ENCODE data around the gene ERCC6L2. TPM values are rescaled to one million over a fixed set of nuclear protein-coding genes. Genes with fewer than 3 reads are reported as not detected.

ERCC6L2 gene
- polyA plus RNA-seq, 1 of the 3 experiments (the other 2 are of a cell fraction), result 10.0 TPM

DNA sequence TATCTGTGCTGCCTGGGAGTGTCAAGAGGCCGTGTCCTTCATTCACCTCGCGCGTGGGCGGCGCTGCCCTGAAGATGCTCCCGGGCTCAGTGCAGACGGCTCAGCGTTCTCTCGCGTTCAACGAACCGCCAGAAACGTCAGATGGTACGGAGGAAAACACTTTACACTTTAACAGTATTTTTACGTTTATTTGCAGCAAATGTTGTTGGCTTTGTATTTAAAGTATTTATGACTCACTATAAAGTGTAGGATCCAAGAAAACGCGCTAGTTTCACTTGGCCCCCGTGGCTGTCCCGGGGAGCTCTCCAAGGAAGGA is 544 bp upstream of the ERCC6L2 start (continued):
- TF ChIP-seq, protein P1, sequence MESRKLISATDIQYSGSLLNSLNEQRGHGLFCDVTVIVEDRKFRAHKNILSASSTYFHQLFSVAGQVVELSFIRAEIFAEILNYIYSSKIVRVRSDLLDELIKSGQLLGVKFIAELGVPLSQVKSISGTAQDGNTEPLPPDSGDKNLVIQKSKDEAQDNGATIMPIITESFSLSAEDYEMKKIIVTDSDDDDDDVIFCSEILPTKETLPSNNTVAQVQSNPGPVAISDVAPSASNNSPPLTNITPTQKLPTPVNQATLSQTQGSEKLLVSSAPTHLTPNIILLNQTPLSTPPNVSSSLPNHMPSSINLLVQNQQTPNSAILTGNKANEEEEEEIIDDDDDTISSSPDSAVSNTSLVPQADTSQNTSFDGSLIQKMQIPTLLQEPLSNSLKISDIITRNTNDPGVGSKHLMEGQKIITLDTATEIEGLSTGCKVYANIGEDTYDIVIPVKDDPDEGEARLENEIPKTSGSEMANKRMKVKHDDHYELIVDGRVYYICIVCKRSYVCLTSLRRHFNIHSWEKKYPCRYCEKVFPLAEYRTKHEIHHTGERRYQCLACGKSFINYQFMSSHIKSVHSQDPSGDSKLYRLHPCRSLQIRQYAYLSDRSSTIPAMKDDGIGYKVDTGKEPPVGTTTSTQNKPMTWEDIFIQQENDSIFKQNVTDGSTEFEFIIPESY (IDR thresholded peaks at IDR 0.05; ENCODE audit: borderline replicate concordance, low read depth), result no peak
- TF ChIP-seq GATA2 (CRISPR knock-in tag; IDR thresholded peaks at IDR 0.05) (no peak), RFX5 (IDR thresholded peaks at IDR 0.05; ENCODE audit: low read length) (no peak), MEF2A (IDR thresholded peaks at IDR 0.05; ENCODE audit: borderline replicate concordance, low read depth) (no peak), GABPA (IDR thresholded peaks at IDR 0.05; ENCODE audit: low read depth) (no peak), EZH2phosphoT487 (IDR thresholded peaks at IDR 0.05; ENCODE audit: borderline replicate concordance, low read depth) (no peak), RXRA (IDR thresholded peaks at IDR 0.05; ENCODE audit: borderline replicate concordance, low read depth) (0 out of 2 replicates have a peak, but pooled peaks have one; percentile 35), ELF1 (IDR thresholded peaks at IDR 0.05) (no peak), JUND (IDR thresholded peaks at IDR 0.05) (no peak), CHD2 (IDR thresholded peaks at IDR 0.05; ENCODE audit: low read length, partially characterized antibody) (no peak)
- TF ChIP-seq, protein P2, sequence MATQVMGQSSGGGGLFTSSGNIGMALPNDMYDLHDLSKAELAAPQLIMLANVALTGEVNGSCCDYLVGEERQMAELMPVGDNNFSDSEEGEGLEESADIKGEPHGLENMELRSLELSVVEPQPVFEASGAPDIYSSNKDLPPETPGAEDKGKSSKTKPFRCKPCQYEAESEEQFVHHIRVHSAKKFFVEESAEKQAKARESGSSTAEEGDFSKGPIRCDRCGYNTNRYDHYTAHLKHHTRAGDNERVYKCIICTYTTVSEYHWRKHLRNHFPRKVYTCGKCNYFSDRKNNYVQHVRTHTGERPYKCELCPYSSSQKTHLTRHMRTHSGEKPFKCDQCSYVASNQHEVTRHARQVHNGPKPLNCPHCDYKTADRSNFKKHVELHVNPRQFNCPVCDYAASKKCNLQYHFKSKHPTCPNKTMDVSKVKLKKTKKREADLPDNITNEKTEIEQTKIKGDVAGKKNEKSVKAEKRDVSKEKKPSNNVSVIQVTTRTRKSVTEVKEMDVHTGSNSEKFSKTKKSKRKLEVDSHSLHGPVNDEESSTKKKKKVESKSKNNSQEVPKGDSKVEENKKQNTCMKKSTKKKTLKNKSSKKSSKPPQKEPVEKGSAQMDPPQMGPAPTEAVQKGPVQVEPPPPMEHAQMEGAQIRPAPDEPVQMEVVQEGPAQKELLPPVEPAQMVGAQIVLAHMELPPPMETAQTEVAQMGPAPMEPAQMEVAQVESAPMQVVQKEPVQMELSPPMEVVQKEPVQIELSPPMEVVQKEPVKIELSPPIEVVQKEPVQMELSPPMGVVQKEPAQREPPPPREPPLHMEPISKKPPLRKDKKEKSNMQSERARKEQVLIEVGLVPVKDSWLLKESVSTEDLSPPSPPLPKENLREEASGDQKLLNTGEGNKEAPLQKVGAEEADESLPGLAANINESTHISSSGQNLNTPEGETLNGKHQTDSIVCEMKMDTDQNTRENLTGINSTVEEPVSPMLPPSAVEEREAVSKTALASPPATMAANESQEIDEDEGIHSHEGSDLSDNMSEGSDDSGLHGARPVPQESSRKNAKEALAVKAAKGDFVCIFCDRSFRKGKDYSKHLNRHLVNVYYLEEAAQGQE (IDR thresholded peaks at IDR 0.05; ENCODE audit: low read depth, low read length), result no peak
- TF ChIP-seq, protein P3, sequence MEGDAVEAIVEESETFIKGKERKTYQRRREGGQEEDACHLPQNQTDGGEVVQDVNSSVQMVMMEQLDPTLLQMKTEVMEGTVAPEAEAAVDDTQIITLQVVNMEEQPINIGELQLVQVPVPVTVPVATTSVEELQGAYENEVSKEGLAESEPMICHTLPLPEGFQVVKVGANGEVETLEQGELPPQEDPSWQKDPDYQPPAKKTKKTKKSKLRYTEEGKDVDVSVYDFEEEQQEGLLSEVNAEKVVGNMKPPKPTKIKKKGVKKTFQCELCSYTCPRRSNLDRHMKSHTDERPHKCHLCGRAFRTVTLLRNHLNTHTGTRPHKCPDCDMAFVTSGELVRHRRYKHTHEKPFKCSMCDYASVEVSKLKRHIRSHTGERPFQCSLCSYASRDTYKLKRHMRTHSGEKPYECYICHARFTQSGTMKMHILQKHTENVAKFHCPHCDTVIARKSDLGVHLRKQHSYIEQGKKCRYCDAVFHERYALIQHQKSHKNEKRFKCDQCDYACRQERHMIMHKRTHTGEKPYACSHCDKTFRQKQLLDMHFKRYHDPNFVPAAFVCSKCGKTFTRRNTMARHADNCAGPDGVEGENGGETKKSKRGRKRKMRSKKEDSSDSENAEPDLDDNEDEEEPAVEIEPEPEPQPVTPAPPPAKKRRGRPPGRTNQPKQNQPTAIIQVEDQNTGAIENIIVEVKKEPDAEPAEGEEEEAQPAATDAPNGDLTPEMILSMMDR (IDR thresholded peaks at IDR 0.05), result 0 out of 2 replicates have a peak, but pooled peaks have one; percentile 7

DNA sequence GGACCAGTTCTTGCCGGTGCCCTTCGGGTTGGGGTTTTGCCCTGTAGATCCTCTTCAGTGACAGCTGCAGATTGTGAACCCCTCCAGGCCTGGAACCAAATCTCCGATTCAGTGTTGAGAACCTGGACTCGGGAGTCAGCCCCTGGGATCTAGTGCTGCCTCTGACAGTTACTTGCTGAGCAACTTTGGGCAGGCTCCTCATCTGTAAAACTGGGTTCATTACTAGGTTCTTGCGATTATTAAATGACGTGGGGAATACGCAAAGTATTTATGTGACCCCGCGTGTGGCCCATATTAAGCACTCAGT is 600 bp downstream of the ERCC6L2 start:
- CTCF ChIA-PET, result interaction anchor here (2.4 kb wide), 1 partner anchor 341 kb away, joined by 15 read pairs; no protein-coding TSS in a partner anchor
- Histone ChIP-seq H3K4me3 (ENCODE audit: low read depth in 2 of 2, low read length in 1 of 2) (no peak overlapping the region), H4K20me1 (ENCODE audit: insufficient read depth) (peaks cover 7% of the 10 kb centered on the region)

More for the DNA sequence above, 600 bp downstream of the ERCC6L2 start:
- Histone ChIP-seq H3K9ac (no peak overlapping the region), H3K36me3 (replicated peaks in 1 of 2; ENCODE audit: control insufficient read depth in 1 of 2, insufficient read depth in 2 of 2, low read length in 1 of 2) (peaks cover 9 to 13% of the 10 kb centered on the region in 2 experiments), H3K27ac (ENCODE audit: low read depth in 2 of 2, low read length in 1 of 2) (no peak overlapping the region; a peak in 1 of 4 replicates), H2AFZ (ENCODE audit: low read depth) (peak overlapping the region; percentile 91; the same call in 1 of the 2 replicates), H3K9me3 (no peaks in the 10 kb centered on the region), H3K79me2 (ENCODE audit: insufficient read depth) (peaks cover 19% of the 10 kb centered on the region), H3K4me2 (no peak overlapping the region), H3F3A (replicated peaks; ENCODE audit: insufficient read depth) (peaks cover 16% of the 10 kb centered on the region), H3K4me1 (ENCODE audit: control insufficient read depth in 1 of 2, insufficient read depth in 2 of 2, low read depth in 1 of 2, low read length in 1 of 2) (peaks cover 6 to 8% of the 10 kb centered on the region in 2 experiments; a peak in 3 of 4 replicates), H3K9me2 (no peaks in the 10 kb centered on the region), H3K27me3 (ENCODE audit: insufficient read depth) (no peaks in the 10 kb centered on the region)
- WGBS (ENCODE audit: low lambda C conversion rate), result 2% methylated on average over 5 of the region's 9 CpGs
- POLR2A ChIA-PET, result interaction anchor here (0.5 to 2.5 kb wide), 10 partner anchors 10 to 434 kb away, joined by 3 to 10 read pairs (median 6); partner anchors contain the start of gene PTCH1
- DNase-seq, result no peak
- TF ChIP-seq NFIC (IDR thresholded peaks at IDR 0.05; ENCODE audit: borderline replicate concordance) (0 out of 2 replicates have a peak, but pooled peaks have one; percentile 14), JUND (IDR thresholded peaks at IDR 0.05) (no peak), POLR2AphosphoS5 (IDR thresholded peaks at IDR 0.05; ENCODE audit: low read depth, low read length) (no peak), TCF12 (IDR thresholded peaks at IDR 0.05) (no peak), ELF1 (IDR thresholded peaks at IDR 0.05) (no peak)
- TF ChIP-seq, protein P4, sequence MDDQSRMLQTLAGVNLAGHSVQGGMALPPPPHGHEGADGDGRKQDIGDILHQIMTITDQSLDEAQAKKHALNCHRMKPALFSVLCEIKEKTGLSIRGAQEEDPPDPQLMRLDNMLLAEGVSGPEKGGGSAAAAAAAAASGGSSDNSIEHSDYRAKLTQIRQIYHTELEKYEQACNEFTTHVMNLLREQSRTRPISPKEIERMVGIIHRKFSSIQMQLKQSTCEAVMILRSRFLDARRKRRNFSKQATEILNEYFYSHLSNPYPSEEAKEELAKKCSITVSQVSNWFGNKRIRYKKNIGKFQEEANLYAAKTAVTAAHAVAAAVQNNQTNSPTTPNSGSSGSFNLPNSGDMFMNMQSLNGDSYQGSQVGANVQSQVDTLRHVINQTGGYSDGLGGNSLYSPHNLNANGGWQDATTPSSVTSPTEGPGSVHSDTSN (IDR thresholded peaks at IDR 0.05), result no peak
- TF ChIP-seq, protein P1 (IDR thresholded peaks at IDR 0.05; ENCODE audit: borderline replicate concordance, low read depth), result no peak

Measured in SK-N-SH (cell line).